IMR-90 (cell line): ENCODE measurements around the gene PRKCB. TPM values are rescaled to one million over a fixed set of nuclear protein-coding genes. Genes with fewer than 3 reads are reported as not detected.

Source experiments
- ATAC-seq: fragments of 200-7000 bp; cut with Tn5 transposase; 2 replicates; pipeline ENCODE4 v1.9.1; 2020; ENCODE audit warnings: low read depth, mild to moderate bottlenecking, moderate library complexity
- BruUV-seq: library from RNA; stranded (reverse); fragments of 400-500 nt; replicated peaks from 2 replicates; lab custom pipeline; 2021; lab: Mats Ljungman, UMichigan
- CTCF ChIA-PET: fragments of 300-600 bp; formaldehyde crosslinking; extraction: SDS; loops from one replicate; lab custom pipeline; 2021; ENCODE audit warnings: antibody characterized with exemption; lab: Yijun Ruan, JAX
- POLR2A ChIA-PET: fragments of 300-600 bp; sonication (Branson Sonifier 250); formaldehyde crosslinking; loops from one replicate; lab custom pipeline; 2022; ENCODE audit warnings: antibody characterized with exemption; ENCODE audit not compliant: unreplicated experiment; lab: Charles Lee
- DNase-seq: peaks from one replicate; pipeline ENCODE4 v3.0.0; 2013
- H2AFZ ChIP-seq: replicated peaks from 2 replicates; pipeline ENCODE3; 2013; ENCODE audit warnings: low read length, mild to moderate bottlenecking; ENCODE audit not compliant: poor library complexity
- H2AK5ac ChIP-seq: 2 replicates; pipeline ENCODE4 v1.6.1; 2013; ENCODE audit warnings: low read depth, low read length, inconsistent platforms
- H2AK9ac ChIP-seq: replicated peaks from 2 replicates; pipeline ENCODE3; 2013; ENCODE audit warnings: mild to moderate bottlenecking, low read depth, low read length, moderate library complexity; ENCODE audit not compliant: poor library complexity
- H2BK120ac ChIP-seq: 2 replicates; pipeline ENCODE4 v1.6.1; 2013; ENCODE audit warnings: low read depth, low read length, inconsistent platforms
- H2BK15ac ChIP-seq: 3 replicates; pipeline ENCODE4 v1.6.1; 2013; ENCODE audit warnings: low read depth, low read length, inconsistent platforms
- H2BK20ac ChIP-seq: 2 replicates; pipeline ENCODE4 v1.6.1; 2013; ENCODE audit warnings: low read depth, mild to moderate bottlenecking, inconsistent platforms, low read length, moderate library complexity
- H2BK5ac ChIP-seq: 2 replicates; pipeline ENCODE4 v1.6.1; 2013; ENCODE audit warnings: mild to moderate bottlenecking, low read depth, low read length, inconsistent platforms; ENCODE audit not compliant: poor library complexity, severe bottlenecking
- H3K14ac ChIP-seq: replicated peaks from 2 replicates; pipeline ENCODE4 v1.6.1; 2013; ENCODE audit warnings: low read depth, low read length, inconsistent platforms
- H3K18ac ChIP-seq: 2 replicates; pipeline ENCODE4 v1.6.1; 2013; ENCODE audit warnings: low read depth, low read length, control low read depth
- H3K23ac ChIP-seq: 2 replicates; pipeline ENCODE4 v1.6.1; 2013; ENCODE audit warnings: low read depth, low read length, inconsistent platforms
- H3K27ac ChIP-seq: 2 replicates; pipeline ENCODE4 v1.5.1; 2013; ENCODE audit warnings: mild to moderate bottlenecking, control low read depth, low read length; ENCODE audit not compliant: insufficient read depth
- H3K27me3 ChIP-seq: 2 replicates; pipeline ENCODE4 v1.6.1; 2013; ENCODE audit warnings: low read length; ENCODE audit not compliant: control insufficient read depth, insufficient read depth
- H3K36me3 ChIP-seq: 2 replicates; pipeline ENCODE4 v1.6.1; 2013; ENCODE audit warnings: low read length, mixed read lengths; ENCODE audit not compliant: control insufficient read depth, insufficient read depth
- H3K4ac ChIP-seq: 2 replicates; pipeline ENCODE4 v1.6.1; 2013; ENCODE audit warnings: low read depth, low read length, inconsistent platforms
- H3K4me1 ChIP-seq: 2 replicates; pipeline ENCODE4 v1.6.1; 2013; ENCODE audit warnings: low read length, mixed read lengths; ENCODE audit not compliant: control insufficient read depth, insufficient read depth
- H3K4me2 ChIP-seq: 2 replicates; pipeline ENCODE4 v1.6.1; 2013; ENCODE audit warnings: low read depth, mild to moderate bottlenecking, control low read depth, low read length, moderate library complexity
- H3K4me3 ChIP-seq: 2 replicates; pipeline ENCODE4 v1.5.1; 2013; ENCODE audit warnings: low read depth, mild to moderate bottlenecking, control low read depth, low read length, moderate library complexity; ENCODE audit not compliant: insufficient read depth
- H3K56ac ChIP-seq: 2 replicates; pipeline ENCODE4 v1.6.1; 2013; ENCODE audit warnings: low read length, inconsistent platforms; ENCODE audit not compliant: insufficient read depth; ENCODE audit errors: extremely low read depth
- H3K79me1 ChIP-seq, 2 experiments: 2 replicates each; pipeline ENCODE4 v1.6.1; 2013; ENCODE audit warnings: low read length in 2 of 2, inconsistent platforms in 1 of 2, low read depth in 1 of 2
- H3K9ac ChIP-seq: 2 replicates; pipeline ENCODE4 v1.6.1; 2013; ENCODE audit warnings: low read depth, low read length, control low read depth
- H3K9me1 ChIP-seq: 2 replicates; pipeline ENCODE4 v1.6.1; 2013; ENCODE audit warnings: low read length, inconsistent platforms; ENCODE audit not compliant: insufficient read depth
- H3K9me3 ChIP-seq: 2 replicates; pipeline ENCODE4 v1.6.1; 2013; ENCODE audit warnings: low read length; ENCODE audit not compliant: control insufficient read depth, insufficient read depth
- H4K20me1 ChIP-seq: 2 replicates; pipeline ENCODE4 v1.6.1; 2013; ENCODE audit warnings: low read length, inconsistent platforms; ENCODE audit not compliant: insufficient read depth
- H4K5ac ChIP-seq: 2 replicates; pipeline ENCODE4 v1.6.1; 2013; ENCODE audit warnings: mild to moderate bottlenecking, low read depth, low read length, control low read depth
- H4K8ac ChIP-seq, 2 experiments: 2 replicates each; pipeline ENCODE4 v1.6.1; 2013; ENCODE audit warnings: low read depth in 2 of 2, low read length in 2 of 2, control low read depth in 1 of 2, inconsistent platforms in 1 of 2
- H4K91ac ChIP-seq: 2 replicates; pipeline ENCODE4 v1.6.1; 2013; ENCODE audit warnings: low read depth, low read length, inconsistent platforms; ENCODE audit not compliant: insufficient read depth
- ELK1 ChIP-seq: fragments of 150-350 bp; IDR thresholded peaks from 2 replicates; pipeline ENCODE4 v1.6.1; 2016; ENCODE audit warnings: low read depth, mild to moderate bottlenecking, low read length, moderate library complexity, borderline replicate concordance
- MXI1 ChIP-seq: IDR thresholded peaks from 2 replicates; pipeline ENCODE4 v1.6.1; 2012; ENCODE audit warnings: low read depth, mild to moderate bottlenecking, low read length, moderate library complexity, borderline replicate concordance
- SMC3 ChIP-seq: fragments of 150-350 bp; IDR thresholded peaks from 2 replicates; pipeline ENCODE4 v1.6.1; 2016; ENCODE audit warnings: low read depth, mild to moderate bottlenecking, antibody characterized with exemption, low read length, moderate library complexity
- whole genome bisulfite sequencing, 2 experiments: methylation state at CpG; one replicate each; pipeline versions ENCODE4 v1.1.5 to v1.1.7; 2013; ENCODE audit warnings: missing lambda C conversion rate in 2 of 2; ENCODE audit not compliant: insufficient read length in 1 of 2; ENCODE audit errors: extremely low coverage in 2 of 2; 5-methylcytosine and 5-hydroxymethylcytosine counted together
- dilution Hi-C: fragments of 300-500 bp; cut with HindIII; formaldehyde crosslinking; loops from one replicate; pipeline ENCODE4 v1.14.3; 2018; ENCODE audit warnings: low sequenced_read_pairs; ENCODE audit not compliant: unreplicated experiment
- in situ Hi-C: fragments of 300-500 bp; cut with MboI; formaldehyde crosslinking; loops from 3 replicates; pipeline ENCODE4 v1.14.3; 2019; ENCODE audit warnings: low sequenced_read_pairs, inconsistent platforms, mixed read lengths
- intact Hi-C: fragments of 100-400 bp; cut with micrococcal nuclease; formaldehyde crosslinking; loops from 2 replicates; pipeline ENCODE4 v1.10.0; 2022
- polyA plus RNA-seq, 3 experiments: library from polyadenylated mRNA; depleted of rRNA; stranded (reverse); fragments of >200 nt; gene quantifications; 2 replicates each; pipeline ENCODE4 v1.2.3, GENCODE V29; 2012; ENCODE audit warnings: low replicate concordance in 1 of 3
- total RNA-seq: library from RNA; depleted of rRNA; stranded (reverse); fragments of >200 nt; gene quantifications from 2 replicates; pipeline ENCODE4 v1.2.3, GENCODE V29; 2012

PRKCB gene
- total and polyA plus RNA-seq, 2 of the 4 experiments (the other 2 are of a cell fraction) = under 0.01 TPM; not detected in 1

- Histone ChIP-seq H3K9me3 (no peaks in the 10 kb centered on the region), H3K9ac (no peak overlapping the region), H3K18ac (no peak overlapping the region), H3K27me3 (no peaks in the 10 kb centered on the region), H3K23ac (no peak overlapping the region), H4K20me1 (no peaks in the 10 kb centered on the region), H3K14ac (no peak overlapping the region), H4K91ac (no peak overlapping the region), H2BK120ac (no peak overlapping the region), H2AFZ (no peak overlapping the region), H3K36me3 (no peaks in the 10 kb centered on the region), H3K4me1 (no peaks in the 10 kb centered on the region), H2BK20ac (no peak overlapping the region), H4K8ac (no peak overlapping the region), H3K79me1 (no peaks in the 10 kb centered on the region), H2AK9ac (no peak overlapping the region), H3K9me1 (no peaks in the 10 kb centered on the region), H3K4me3 (no peak overlapping the region), H3K4ac (no peak overlapping the region), H3K4me2 (no peak overlapping the region), H3K56ac (no peak overlapping the region), H2BK15ac (no peak overlapping the region), H2AK5ac (no peak overlapping the region), H4K5ac (no peak overlapping the region), H2BK5ac (no peak overlapping the region), H3K27ac (no peak overlapping the region)
- DNase-seq = no peak
- dilution Hi-C loops (no loop called here), in situ Hi-C loops (no loop called here), intact Hi-C loops (no loop called here)
- no peak for ATAC-seq
- ChIA-PET CTCF (no interaction called here), POLR2A (no interaction called here)
- BruUV-seq = no TSS peak
- no CpG with 5 or more reads among the region's 1 CpG for WGBS, 2 experiments
- TF ChIP-seq MXI1 = no peak
- no peak for TF ChIP-seq ELK1
- TF ChIP-seq SMC3 = no peak
Observed at GRCh38 chr16:23868136-23868535, 32.4 kb downstream of the PRKCB start.
